ENCODE results near the gene DBH.

DNA sequence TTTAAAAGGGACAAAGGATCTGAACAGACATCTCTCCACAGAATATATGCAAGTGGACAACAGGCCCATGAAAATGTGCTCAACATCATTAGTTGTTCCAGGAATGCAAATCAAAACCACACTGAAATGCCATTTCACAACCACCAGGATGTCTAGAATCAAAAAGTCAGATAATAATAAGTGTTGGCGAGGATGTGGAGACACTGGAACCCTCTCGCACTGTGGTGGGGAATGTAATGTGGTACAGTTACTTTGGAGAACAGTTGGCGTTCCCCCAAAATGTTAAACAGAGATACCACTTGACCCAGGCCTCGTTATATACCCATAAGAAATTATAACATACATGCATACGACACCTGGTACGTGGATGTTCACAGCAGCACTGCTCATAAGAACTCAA is 63.4 kb downstream of the DBH start:
- no peak for TF ChIP-seq CTCF (IDR thresholded peaks at IDR 0.05; ENCODE audit: insufficient read depth, low read length)
- no peak for TF ChIP-seq POLR2AphosphoS5 (IDR thresholded peaks at IDR 0.05; ENCODE audit: low read depth)
- TF ChIP-seq REST (IDR thresholded peaks at IDR 0.05; ENCODE audit: insufficient replicate concordance, low read depth): no peak
- no peak for TF ChIP-seq SPI1 (IDR thresholded peaks at IDR 0.05; ENCODE audit: borderline replicate concordance, low read depth)
- TF ChIP-seq GABPA (IDR thresholded peaks at IDR 0.05; ENCODE audit: low read depth): no peak
